WTC11 (cell line): ENCODE data around the gene SLC25A21. TPM values are rescaled to one million over a fixed set of nuclear protein-coding genes. Genes with fewer than 3 reads are reported as not detected.

Experiments
- ATAC-seq: fragments of 200-7000 bp; cut with Tn5 transposase; 2 replicates; pipeline ENCODE4 v1.10.0; 2021; ENCODE audit warnings: mild to moderate bottlenecking, moderate library complexity
- CTCF ChIA-PET: fragments of 300-600 bp; sonication (Branson Sonifier 250); formaldehyde crosslinking; loops from one replicate; lab custom pipeline; 2021; ENCODE audit warnings: antibody characterized with exemption; lab: Charles Lee
- POLR2A ChIA-PET: fragments of 350-600 bp; sonication (Branson Sonifier 250); formaldehyde crosslinking; loops from one replicate; lab custom pipeline; 2021; ENCODE audit warnings: antibody characterized with exemption; lab: Charles Lee
- DNase-seq: peaks from one replicate; pipeline ENCODE4 v3.0.0; 2021; ENCODE audit warnings: low spot score
- H3K27ac Mint-ChIP-seq: 2 replicates; pipeline ENCODE4 v1.8.0; 2021; ENCODE audit warnings: mixed read lengths
- H3K27me3 Mint-ChIP-seq: 2 replicates; pipeline ENCODE4 v1.8.0; 2021; ENCODE audit warnings: low read depth, mild to moderate bottlenecking, moderate library complexity, mixed read lengths
- H3K36me3 Mint-ChIP-seq: 2 replicates; pipeline ENCODE4 v1.8.0; 2021; ENCODE audit warnings: mixed read lengths
- H3K4me1 Mint-ChIP-seq: 2 replicates; pipeline ENCODE4 v1.8.0; 2022; ENCODE audit warnings: mixed read lengths
- H3K4me3 Mint-ChIP-seq: 2 replicates; pipeline ENCODE4 v1.8.0; 2021; ENCODE audit warnings: mild to moderate bottlenecking, moderate library complexity, mixed read lengths
- H3K9me3 Mint-ChIP-seq: 2 replicates; pipeline ENCODE4 v1.8.0; 2021; ENCODE audit warnings: mixed read lengths
- ARID4B ChIP-seq: sonication (generic); formaldehyde crosslinking; IDR thresholded peaks from 2 replicates; pipeline ENCODE4 v1.8.0; 2023; ENCODE audit warnings: missing genetic modification reagents, mild to moderate bottlenecking, borderline replicate concordance
- ELF4 ChIP-seq: sonication (generic); formaldehyde crosslinking; IDR thresholded peaks from 2 replicates; pipeline ENCODE4 v1.8.1; 2022; ENCODE audit warnings: low read depth, mild to moderate bottlenecking, moderate library complexity, missing genetic modification reagents
- ERG ChIP-seq: fragments of 250-450 bp; sonication (Bioruptor Pico); IDR thresholded peaks from 2 replicates; pipeline ENCODE4 v1.8.0; 2021; ENCODE audit warnings: mild to moderate bottlenecking
- FOXJ3 ChIP-seq: sonication (generic); formaldehyde crosslinking; IDR thresholded peaks from 2 replicates; pipeline ENCODE4 v1.9.0; 2021; ENCODE audit warnings: missing genetic modification reagents, mild to moderate bottlenecking, borderline replicate concordance
- GTF2I ChIP-seq: fragments of 250-450 bp; sonication (Bioruptor Pico); conservative IDR thresholded peaks from 2 replicates; pipeline ENCODE4 v1.4.0; 2021; ENCODE audit warnings: mild to moderate bottlenecking
- IRF1 ChIP-seq: sonication (generic); formaldehyde crosslinking; IDR thresholded peaks from 2 replicates; pipeline ENCODE4 v1.8.0; 2023; ENCODE audit warnings: missing genetic modification reagents
- JUN ChIP-seq: sonication (generic); formaldehyde crosslinking; IDR thresholded peaks from 2 replicates; pipeline ENCODE4 v1.8.0; 2023; ENCODE audit warnings: mild to moderate bottlenecking, missing genetic modification reagents
- KAT7 ChIP-seq: sonication (generic); formaldehyde crosslinking; IDR thresholded peaks from 2 replicates; pipeline ENCODE4 v1.8.1; 2023; ENCODE audit warnings: missing genetic modification reagents, mild to moderate bottlenecking, borderline replicate concordance
- MAX ChIP-seq: sonication (generic); formaldehyde crosslinking; IDR thresholded peaks from 2 replicates; pipeline ENCODE4 v1.8.0; 2022; ENCODE audit warnings: mild to moderate bottlenecking, missing genetic modification reagents
- OVOL2 ChIP-seq: fragments of 250-450 bp; sonication (Bioruptor Pico); IDR thresholded peaks from 2 replicates; pipeline ENCODE4 v1.9.0; 2021; ENCODE audit warnings: mild to moderate bottlenecking, borderline replicate concordance
- PRRX2 ChIP-seq: fragments of 250-450 bp; sonication (Bioruptor Pico); IDR thresholded peaks from 2 replicates; pipeline ENCODE4 v1.8.0; 2021; ENCODE audit warnings: mild to moderate bottlenecking
- SOX15 ChIP-seq: fragments of 250-450 bp; sonication (Bioruptor Pico); IDR thresholded peaks from 2 replicates; pipeline ENCODE4 v1.9.0; 2021; ENCODE audit warnings: mild to moderate bottlenecking
- TEAD1 ChIP-seq: sonication (generic); formaldehyde crosslinking; IDR thresholded peaks from 2 replicates; pipeline ENCODE4 v1.8.0; 2022; ENCODE audit warnings: mild to moderate bottlenecking, missing genetic modification reagents
- TEAD4 ChIP-seq: sonication (generic); formaldehyde crosslinking; IDR thresholded peaks from 2 replicates; pipeline ENCODE4 v1.8.0; 2022; ENCODE audit warnings: mild to moderate bottlenecking, missing genetic modification reagents
- TP53 ChIP-seq: sonication (generic); formaldehyde crosslinking; IDR thresholded peaks from 2 replicates; pipeline ENCODE4 v1.8.1; 2023; ENCODE audit warnings: mild to moderate bottlenecking, missing genetic modification reagents
- ZNF423 ChIP-seq: fragments of 250-450 bp; sonication (Bioruptor Pico); IDR thresholded peaks from 2 replicates; pipeline ENCODE4 v2.1.2; 2022; ENCODE audit warnings: mild to moderate bottlenecking, moderate library complexity
- ZNF532 ChIP-seq: fragments of 250-450 bp; sonication (Bioruptor Pico); IDR thresholded peaks from 2 replicates; pipeline ENCODE4 v1.9.0; 2021; ENCODE audit warnings: mild to moderate bottlenecking, borderline replicate concordance
- total RNA-seq: library from RNA; stranded (reverse); gene quantifications from 3 replicates; pipeline ENCODE4 v1.2.3, GENCODE V29; 2021

Gene SLC25A21
- total RNA-seq, 1 experiment from 2014 or later = 8.2 TPM

- no peak for TF ChIP-seq ZNF532 (CRISPR knock-in tag)
- no peak for TF ChIP-seq ARID4B (CRISPR knock-in tag)
- no peak for TF ChIP-seq OVOL2 (CRISPR knock-in tag)
- no peak for TF ChIP-seq ELF4 (CRISPR knock-in tag)
- TF ChIP-seq MAX (CRISPR knock-in tag) = no peak
- no peak for TF ChIP-seq KAT7
- no peak for TF ChIP-seq GTF2I (CRISPR knock-in tag)
- TF ChIP-seq, all 79 proteins: peak for 0
Observed at GRCh38 chr14:36952689-36953088, 219.7 kb downstream of the SLC25A21 start (continued).

- DNase-seq (no peak), ATAC-seq (no peak)
- POLR2A ChIA-PET = no interaction called here
- H3K4me3 Mint-ChIP-seq = no peak overlapping the region
- TF ChIP-seq IRF1 (CRISPR knock-in tag) (no peak), ZNF423 (CRISPR knock-in tag) (no peak), JUN (no peak), SOX15 (no peak), ARID4B (CRISPR knock-in tag) (no peak), TEAD1 (no peak), TP53 (CRISPR knock-in tag) (no peak), PRRX2 (CRISPR knock-in tag) (no peak), TEAD4 (CRISPR knock-in tag) (no peak), ERG (CRISPR knock-in tag) (no peak), FOXJ3 (CRISPR knock-in tag) (no peak)
- H3K36me3 Mint-ChIP-seq = no peaks in the 10 kb centered on the region
- CTCF ChIA-PET = interaction anchor here (2.7 kb wide), 1 partner anchor 9 kb away, joined by 17 read pairs; no protein-coding TSS in a partner anchor
- H3K4me1 Mint-ChIP-seq = peaks cover 26% of the 10 kb centered on the region
- H3K27me3 Mint-ChIP-seq = no peaks in the 10 kb centered on the region
- H3K27ac Mint-ChIP-seq = no peak overlapping the region
- no peaks in the 10 kb centered on the region for H3K9me3 Mint-ChIP-seq
Observed at GRCh38 chr14:36951380-36951911, 221.0 kb downstream of the SLC25A21 start.
